Liver (tissue), 3 donors: ENCODE data around the gene CYP3A5.

ENCODE experiments used
- EGR1 ChIP-seq, 2 donors: IDR thresholded peaks; 2 replicates each; pipeline ENCODE4 v1.6.1; 2016 to 2018; ENCODE audit warnings: antibody characterized with exemption in 2 of 2, low read depth in 2 of 2
- TF ChIP-seq, protein P1 (sequence below): IDR thresholded peaks from 2 replicates; pipeline ENCODE4 v1.6.1; 2016; ENCODE audit warnings: antibody characterized with exemption
- TF ChIP-seq, protein P2 (sequence below): fragments of 150-350 bp; IDR thresholded peaks from 2 replicates; pipeline ENCODE4 v1.5.1; 2017; ENCODE audit warnings: improper control_type of control experiment, low read depth, low read length; ENCODE audit not compliant: missing input control
- donor health status: healthy.
- donor health status: healthy.

DNA sequence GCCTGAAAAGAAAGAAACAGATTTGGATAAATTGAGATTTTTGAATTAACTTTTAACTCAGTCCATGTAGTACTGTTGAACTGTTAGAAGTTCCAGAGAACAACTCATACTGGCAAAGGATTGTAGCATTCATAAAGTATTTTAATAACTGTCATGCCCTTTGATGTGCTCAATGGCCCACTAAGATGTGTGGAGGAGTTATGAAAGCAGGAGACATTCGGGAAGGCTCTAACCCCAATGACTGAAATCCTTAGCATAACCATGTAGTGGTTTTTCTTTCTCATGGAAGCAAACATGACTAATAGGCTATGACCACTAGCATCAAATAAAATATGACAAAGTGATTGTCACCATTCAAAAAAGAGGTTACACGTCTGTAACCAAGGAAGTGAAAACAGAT, 29.5 kb upstream of the CYP3A5 start:
- TF ChIP-seq, protein P1, sequence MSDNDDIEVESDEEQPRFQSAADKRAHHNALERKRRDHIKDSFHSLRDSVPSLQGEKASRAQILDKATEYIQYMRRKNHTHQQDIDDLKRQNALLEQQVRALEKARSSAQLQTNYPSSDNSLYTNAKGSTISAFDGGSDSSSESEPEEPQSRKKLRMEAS: no peak
- TF ChIP-seq, protein P2, sequence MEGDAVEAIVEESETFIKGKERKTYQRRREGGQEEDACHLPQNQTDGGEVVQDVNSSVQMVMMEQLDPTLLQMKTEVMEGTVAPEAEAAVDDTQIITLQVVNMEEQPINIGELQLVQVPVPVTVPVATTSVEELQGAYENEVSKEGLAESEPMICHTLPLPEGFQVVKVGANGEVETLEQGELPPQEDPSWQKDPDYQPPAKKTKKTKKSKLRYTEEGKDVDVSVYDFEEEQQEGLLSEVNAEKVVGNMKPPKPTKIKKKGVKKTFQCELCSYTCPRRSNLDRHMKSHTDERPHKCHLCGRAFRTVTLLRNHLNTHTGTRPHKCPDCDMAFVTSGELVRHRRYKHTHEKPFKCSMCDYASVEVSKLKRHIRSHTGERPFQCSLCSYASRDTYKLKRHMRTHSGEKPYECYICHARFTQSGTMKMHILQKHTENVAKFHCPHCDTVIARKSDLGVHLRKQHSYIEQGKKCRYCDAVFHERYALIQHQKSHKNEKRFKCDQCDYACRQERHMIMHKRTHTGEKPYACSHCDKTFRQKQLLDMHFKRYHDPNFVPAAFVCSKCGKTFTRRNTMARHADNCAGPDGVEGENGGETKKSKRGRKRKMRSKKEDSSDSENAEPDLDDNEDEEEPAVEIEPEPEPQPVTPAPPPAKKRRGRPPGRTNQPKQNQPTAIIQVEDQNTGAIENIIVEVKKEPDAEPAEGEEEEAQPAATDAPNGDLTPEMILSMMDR: no peak
- no peak for TF ChIP-seq EGR1 (IDR thresholded peaks at IDR 0.05; ENCODE audit: low read depth in 2 of 2)
